Measurements from ENCODE around the gene IREB2.
"Not testable (repeated sequence)": the region's sequence is repeated elsewhere in the genome, so short reads cannot be mapped to it uniquely, and the experiment has no call there.

IREB2 gene

DNA sequence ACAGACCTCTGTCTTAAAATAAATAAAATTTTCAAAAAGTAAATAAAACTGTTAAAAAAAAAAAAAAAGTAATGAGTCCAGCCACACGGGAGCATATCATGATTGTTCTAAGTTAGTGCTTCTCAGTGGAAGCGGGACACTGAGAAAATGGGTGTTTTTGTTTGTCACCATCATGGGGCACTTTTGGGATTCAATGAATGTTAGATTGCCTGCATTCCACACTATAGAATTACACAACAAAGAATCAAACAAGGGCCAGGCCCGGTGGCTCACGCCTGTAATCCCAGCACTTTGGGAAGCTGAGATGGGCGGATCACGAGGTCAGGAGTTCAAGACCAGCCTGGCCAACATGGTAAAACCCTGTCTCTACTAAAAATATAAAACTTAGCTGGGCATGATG lies 3.3 kb upstream of the IREB2 start:
- DNase-seq, result not testable (repeated sequence)

DNA sequence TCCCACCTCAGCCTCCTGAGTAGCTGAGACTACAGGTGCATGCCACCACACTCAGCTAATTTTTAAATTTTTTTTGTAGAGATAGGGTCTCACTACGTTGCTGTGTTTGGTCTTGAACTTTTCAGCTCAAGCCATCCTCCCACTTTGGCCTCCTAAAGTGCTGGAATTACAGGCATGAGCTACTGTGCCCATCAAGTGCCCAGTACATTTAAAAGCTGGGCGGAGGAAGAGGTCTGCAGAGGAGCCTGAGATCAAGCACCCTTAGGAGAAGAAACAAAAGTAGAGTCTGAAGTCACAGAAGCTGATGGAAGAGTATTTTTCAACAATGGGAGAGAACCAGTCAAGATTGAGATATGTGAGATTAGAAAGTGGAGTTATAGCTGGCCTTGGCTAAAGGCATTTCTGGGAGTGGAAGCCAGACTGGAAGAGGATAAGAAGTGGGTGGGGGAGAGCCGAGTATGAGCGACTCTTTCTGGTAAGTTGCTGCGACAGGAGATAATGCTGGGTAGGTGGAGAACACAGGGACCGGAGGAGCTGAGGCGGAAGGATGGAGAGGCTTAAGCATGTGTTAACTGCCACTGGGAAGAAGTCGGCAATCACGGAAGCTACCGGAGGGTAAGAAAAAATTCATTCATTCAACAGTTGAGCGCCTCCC lies 782 bp upstream of the IREB2 start:
- no peak for DNase-seq

DNA sequence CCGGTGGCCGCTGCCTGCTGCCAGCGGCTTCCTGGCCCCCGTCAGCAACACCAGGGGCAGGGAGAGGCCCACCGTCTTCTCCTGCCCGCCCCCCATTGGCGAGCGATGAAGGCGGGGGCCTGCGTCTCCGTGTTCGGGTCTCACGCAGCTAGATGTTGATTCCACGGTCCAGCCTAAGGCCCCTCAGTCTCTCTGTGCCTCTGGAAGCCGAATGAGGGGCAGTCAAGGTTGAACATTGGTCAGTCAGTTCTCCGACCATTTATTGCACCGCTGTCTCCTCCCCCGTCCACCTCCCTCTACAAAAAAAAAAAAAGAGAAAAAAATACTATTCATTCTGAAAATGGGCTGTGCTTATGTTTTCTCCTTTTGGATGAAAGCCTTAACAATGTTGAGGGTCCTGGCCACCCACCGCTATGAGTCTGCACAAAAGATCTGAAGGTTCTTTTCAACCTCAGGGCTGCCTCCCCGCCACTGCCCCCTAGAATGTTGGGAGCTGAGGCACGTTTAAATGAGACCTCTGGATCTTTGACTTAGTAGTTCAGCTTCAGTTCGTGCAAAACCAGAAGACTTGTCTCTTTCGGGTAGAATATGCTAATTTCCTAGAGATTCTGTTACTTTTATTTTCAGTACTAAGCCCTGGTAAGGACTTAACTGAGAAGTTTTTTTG lies 736 bp downstream of the IREB2 start:
- no peak for DNase-seq

DNA sequence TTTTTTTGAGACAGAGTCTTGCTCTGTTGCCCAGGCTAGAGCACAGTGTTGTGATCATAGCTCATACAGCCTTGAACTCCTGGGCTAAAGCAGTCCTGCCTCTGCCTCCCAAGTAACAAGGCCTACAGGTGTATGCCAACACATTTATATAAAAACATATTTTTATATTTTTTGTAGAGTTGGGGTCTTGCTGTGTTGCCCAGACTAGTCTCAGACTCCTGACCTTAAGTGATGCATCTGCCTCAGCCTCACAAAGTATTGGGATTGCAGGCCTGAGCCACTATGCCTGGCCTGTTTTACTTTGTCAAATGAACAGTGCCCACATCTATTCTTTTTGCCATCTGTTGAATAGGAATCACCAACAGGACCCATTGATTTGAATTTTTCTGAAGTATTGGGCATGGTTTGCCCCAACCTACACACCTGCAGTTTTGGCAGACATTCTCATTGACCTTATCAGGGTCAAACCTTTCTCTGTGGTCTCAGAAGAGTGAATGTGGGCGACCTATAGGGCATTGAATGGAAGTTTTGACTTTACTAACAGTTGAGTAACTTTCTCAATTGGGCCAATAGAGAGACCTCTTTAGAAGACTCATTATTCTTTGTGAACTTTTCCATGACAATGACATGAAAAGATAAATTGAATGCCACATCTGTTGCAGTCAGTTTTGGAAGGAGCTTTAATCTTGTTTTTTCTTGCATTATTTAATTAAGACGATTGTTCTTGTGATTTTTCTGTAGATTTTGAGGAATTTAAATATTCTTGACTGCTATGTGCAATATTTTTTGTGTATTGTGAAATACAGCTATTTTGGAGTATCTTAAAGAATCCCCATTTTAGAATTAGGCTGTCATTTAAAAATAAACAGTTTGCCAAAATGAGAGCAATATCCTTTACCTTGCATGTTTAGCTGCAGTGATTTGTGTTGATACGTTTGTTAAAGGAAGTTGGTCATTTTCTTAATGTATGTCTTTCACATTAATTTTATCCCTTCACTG lies 2.7 kb downstream of the IREB2 start:
- no peak for DNase-seq

DNA sequence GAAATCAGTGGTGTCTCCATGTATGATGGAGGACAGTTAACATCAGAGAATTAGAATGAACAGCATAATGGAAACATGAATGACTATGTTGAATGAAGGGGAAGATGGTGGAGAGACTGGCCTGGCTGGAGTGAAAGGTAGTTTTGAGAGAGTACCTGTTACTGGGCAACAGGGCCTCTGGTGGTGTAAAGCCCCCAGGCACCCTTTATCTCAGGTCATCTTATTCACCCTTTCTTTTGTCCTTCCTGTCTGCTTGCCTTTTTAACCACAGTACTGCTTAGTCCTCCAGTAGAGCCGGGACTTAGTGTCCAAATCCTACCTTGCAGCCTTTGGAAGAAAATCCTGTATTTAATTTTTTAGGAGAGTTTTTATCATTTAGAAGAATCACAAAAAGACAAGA lies 6.2 kb downstream of the IREB2 start:
- DNase-seq, result no peak

DNA sequence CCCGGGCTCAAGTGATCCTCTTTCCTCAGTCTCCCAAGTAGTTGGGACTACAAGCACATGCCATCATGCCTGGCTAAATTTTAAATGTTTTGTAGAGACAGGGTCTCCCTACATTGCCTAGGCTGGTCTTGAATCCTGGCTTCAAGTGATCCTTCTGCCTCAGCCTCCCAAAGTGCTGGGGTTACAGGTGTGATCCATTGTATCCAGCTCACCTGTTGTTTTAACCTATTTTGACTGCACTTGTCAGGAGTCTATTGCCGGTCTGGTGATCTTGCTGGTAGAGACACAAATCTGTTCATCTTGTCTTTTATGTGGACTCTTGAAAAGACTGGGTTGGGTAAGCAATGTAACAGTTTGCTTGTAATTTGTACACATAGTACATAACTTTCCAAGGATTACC lies 7.9 kb downstream of the IREB2 start:
- no peak for DNase-seq

DNA sequence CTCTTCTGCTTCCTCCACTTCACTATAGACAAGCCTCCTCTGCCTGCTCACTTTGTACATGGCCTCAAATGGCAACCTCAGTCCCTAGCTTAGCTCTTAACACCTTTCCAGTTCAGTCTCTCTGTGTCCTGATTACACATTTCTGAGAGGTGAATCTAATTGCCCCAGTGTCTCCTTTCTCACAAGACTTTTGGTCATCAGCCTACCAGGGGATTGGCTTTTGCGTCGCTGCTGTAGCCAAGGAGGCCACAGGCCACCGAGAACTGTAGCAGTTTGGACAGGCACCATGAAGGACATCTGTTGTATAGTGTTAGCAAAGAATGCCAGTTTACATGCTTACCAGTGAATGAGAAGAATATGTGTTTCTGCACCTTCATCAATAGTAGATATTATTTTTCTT lies 8.5 kb downstream of the IREB2 start:
- DNase-seq, result no peak

DNA sequence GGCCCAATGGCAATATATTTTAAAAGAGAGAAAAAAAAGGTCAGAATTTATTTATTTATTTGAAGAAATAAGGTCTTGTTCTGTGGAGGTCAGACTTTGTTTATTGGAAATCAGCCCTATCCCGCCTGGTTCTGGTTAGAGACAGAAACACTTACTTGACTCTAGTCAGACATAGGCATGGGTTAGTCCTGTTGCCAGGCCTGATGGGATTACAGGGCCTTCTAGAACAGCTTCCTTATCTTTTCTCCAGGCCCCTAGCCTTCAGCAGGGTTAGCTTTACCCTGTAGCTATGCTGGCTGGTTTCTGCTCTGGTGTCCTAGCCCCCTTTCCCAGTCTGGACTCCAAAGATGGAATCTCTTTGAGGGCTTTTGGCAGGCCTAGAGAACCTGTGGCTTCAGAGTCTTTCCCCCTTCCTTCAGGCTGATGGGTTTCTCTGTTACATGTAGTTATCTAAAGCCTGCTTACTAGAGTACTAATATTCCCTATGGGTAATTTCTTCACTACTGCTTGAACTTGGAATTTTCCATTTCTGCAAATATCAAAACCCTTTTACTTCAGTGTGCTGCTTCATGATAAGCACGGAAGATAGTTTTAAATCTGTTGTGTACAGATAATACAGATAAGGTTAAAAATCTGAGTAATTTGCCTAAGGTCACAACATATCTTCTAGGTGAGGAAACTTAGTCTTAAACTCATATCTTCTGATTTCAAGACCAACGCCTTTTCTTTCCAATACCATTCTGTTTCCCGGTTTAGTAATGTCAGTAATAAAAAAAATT lies 10.6 kb downstream of the IREB2 start:
- no peak for DNase-seq

DNA sequence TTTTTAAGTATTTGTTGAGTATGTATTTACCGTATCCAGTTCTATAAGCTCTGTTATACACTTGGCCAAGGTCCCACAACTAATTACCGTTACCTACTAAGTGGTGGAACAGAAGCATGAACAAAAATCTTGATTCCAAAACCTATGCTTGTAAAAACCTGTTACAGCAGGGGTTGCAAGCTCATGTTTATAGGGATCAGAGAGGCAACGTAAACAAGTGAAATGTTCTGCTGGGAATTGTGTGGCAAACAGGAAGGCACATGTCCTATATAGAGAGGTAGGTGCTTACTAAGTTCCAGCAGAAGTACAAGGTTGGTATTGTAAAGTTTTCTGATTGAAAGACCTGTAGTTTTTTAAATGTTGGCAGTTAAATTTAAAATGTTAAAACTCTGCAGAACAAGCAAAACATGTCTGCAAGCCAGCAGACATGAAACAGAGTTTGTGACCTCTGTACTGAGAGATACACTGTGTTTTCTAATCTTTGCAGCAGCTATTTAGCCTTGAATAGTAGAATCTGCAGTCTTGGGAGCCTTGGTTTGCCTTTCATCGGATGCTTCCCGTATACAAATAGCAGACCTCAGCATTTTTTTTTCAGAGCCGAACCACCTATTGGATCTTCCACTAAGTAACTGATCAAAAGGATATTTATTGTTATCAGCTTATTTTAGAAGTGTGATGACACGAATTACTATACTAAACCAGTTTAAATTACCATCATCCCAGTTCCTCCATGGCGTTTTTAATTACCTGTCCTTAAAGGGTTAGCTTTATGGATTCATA lies 11.4 kb downstream of the IREB2 start:
- DNase-seq, result no peak

DNA sequence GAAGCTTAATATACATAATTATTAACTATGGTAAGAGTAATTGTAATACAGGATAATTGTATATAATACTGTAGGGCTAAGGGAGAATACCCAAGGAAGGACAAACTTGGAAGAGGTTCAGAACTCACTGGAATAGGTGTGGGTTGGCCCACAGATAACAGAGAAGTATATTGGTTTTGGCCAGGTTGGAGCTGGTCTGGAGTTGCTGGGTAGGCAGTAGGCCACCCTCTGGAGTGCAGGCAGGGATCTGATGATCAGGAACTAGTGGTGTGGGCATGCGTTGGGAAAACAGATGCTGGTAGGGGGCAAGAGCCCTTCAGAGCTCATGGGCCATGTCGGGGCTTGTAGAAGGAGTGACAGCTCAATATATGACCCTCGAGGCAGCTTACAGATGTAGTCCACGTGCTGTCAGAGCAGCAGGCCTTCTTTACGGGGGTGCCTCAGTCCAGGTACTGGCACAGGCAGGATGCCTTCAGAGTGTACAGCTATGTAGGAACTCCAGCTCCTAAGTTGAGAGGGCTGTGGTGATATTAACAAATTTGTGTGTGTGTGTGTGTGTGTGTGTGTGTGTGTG lies 12.4 kb downstream of the IREB2 start:
- no peak for DNase-seq

DNA sequence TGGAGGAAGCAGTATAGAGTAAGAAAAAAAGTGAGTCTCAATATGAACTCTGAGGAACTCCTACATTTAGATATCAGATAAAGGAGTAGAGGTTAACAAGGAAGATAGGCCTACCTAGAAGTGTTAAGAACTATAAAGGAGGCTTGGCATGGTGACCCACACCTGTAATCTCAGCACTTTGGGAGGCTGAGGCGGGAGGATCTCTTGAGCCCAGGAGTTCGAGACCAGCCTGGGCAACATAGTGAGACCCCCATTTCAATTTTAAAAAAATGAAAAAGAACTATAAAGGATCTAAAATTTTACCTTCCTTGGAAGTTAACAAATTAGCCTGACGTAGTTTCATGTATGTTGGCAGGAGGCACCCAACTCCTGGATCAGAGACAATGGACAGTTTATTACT lies 14.5 kb downstream of the IREB2 start:
- DNase-seq, result no peak

DNA sequence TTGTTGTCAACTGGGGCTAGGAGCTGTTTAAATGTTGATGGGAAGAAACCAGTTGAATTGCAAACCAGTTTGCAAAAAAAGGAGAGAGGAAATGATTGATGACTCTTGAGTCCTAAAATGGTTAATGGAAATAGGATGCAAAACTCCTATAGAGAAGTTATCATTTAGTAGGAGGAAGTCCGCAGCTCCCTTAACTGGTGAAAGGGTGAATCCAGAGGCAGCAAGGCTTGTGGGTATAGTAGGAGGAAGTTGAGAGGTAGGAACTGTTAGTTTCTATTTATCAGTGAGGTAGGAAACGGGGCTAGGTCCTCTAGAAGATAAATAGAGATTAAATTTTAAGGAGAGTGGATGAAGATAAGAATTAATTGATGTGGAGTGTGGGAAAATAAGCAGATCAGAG lies 15.4 kb downstream of the IREB2 start:
- DNase-seq, result no peak

DNA sequence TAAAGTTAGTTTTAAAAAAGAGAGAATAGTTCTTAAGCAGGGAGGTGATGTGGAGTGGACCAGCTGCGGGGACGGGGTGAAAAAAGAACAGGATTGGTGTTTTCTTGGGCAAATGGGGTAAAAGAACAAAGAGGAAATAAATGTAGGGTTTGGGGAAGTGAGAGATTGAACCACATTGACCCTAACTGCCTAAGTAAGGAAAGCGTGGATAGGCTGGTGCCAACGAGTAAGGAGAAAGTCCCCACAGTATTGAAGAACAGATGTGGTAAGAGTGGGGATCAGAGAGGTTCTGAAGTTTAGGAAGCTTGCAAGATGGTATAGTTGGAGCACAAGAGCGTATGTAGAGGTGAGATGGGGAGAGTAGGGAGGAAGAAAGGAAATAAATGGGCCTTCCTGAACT lies 17.0 kb downstream of the IREB2 start:
- no peak for DNase-seq

DNA sequence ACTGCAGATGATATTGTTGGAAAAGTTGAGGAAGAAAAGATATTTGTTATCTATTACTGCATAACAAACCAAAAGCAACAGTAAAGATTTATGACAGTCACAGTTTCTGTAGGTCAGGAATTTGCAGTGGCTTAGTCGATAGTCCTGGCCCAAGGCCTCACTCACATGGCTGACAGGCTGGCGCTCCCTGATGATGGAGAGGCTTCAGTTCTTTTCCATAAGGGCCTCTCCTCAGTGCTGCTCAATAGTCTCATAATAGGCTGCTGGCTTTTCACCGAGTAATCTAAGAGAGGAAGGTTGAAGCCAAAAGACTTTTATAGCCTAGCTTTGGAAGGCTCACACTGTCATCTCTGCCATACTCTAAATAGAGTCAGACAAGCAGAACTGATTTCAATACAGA lies 17.7 kb downstream of the IREB2 start:
- DNase-seq, result no peak

DNA sequence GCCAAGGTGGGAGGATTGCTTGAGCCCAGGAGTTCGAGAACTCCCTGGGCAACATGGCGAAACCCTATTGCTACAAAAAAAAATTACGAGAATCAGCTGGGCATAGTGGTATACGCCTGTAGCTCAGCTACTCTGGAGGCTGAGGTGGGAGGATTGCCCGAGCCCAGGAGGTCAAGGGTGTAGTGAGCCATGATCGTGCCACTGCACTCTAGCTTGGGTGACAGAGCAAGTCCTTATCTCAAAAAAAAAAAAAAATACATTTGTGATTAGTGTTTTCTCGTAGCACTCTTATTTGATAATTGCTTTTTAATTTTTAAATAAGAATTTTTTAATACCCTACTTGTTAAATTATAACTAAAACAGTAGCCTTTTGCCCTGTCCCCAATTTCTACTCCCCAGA lies 18.4 kb downstream of the IREB2 start:
- no peak for DNase-seq

DNA sequence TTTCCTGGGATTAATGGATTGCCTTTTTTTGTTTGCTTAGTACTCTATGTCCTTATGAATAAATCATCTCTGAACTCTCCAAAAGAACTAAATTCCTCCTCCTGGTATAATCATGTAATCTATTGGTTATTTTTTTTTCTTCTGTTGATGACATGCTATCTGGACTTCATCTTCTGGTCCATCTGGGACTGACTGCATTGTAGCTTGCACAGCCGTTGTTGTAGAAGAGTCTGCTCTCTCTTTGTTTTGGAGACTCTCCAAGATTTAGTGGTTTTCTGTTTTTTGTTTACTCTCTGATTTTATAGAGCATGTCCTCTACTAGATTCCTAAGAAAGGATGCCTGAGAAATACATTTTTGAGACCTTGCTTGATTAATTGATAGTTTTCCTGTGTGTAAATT lies 19.1 kb downstream of the IREB2 start:
- DNase-seq, result no peak

DNA sequence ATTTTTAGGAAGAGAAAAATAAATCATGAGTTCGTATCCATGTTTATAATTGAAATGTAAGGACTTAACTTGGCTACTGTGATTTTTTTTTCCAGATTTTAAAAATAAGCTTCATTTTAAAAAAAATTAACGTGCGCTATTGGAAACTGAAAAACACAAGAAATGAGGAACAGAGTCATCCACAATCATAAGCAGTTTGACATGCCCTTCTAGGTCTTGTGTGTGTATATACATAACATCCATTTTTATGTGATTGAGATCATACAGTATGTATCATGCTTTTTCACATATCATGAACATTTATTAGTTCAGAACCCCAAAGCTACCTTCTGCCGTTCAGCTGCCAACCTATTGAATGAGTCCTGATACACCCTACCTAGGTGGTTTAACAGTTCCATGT lies 22.7 kb downstream of the IREB2 start:
- no peak for DNase-seq

DNA sequence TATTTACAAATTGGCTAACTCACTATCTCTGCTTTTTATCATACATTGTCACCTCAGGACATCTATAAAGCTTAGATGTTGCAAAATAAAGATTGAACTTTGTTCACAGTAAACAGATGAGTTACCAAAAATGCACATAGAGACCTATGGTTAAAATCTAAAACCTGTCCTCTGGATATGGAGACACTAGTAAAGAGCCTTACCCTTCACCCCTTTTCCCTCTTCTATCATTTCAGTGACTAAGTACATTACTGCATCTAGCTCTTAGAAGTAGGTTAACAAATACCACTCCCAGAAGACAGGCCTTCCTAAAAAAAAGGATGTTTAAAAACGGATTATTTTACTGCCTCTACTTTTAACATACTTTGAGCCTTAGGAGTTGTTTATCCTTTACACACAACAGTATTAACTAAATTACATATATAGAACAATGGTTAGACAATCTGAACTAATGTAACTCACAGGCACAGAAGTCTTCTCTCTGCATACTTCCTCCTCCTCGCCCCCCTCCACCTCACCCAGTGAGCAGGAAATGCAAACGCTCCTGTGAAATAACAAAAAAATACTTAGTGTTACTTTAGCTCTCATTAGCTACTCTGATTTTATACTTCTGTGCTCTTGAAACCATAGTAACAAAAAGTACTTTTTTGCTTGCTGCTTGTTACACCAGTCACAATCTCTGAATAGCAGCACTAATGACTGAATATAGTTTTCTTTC lies 23.3 kb downstream of the IREB2 start:
- DNase-seq, result no peak

DNA sequence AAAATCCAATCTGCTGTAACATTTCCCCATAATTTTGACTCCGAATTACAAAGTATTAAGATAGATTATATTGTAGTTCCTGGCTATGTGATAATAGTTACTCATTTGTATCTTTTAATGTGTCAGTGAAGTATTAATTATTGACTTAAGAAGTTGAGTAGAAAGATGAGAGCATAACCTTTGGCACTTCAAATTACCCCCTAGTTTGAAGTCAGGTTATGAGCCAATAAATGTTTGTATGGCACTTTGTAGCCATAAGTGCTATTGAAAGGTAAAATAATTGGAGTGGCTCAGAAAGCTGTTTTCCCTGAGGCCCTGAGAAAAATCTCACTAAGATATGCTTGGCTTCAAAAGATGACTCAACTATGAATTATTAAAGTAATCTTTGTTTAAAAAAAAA lies 31.0 kb downstream of the IREB2 start:
- DNase-seq, result no peak

DNA sequence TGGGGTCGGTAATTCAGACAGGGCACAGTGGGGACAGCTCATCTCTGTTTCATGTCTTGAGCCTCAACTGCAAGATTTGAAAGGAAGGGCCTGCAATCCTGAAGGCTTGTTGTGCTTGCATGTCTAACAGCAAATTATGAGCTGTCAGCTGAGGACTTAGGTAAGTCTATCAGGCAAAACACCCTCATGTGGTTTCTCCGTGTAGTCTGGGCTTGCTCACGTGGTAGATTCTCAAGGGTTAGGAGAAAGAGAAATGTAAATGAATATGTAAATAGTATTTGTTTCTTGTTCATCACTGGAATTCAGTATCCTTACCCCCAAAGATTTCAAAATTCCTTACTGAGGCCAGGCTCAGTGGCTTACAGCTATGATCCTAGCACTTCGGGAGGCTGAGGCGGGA lies 39.3 kb downstream of the IREB2 start:
- no peak for DNase-seq

DNA sequence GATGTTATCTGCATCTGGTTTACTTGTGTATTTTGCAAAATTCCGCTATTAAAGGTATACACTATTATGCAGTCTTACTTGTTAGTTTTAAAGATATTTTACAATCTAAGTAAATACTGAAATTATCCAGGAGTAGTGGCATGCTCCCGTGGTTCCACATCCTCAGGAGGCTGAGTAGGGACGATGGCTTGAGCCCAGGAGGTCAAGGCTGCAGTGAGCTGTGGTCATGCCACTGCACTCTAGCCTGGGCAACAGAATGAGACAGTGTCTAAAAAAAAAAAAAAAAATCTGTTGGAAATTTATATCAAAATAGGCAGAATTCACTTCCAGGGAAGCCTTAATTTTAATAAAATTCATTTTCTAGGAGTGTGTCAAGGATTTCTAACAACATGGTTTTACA lies 41.6 kb downstream of the IREB2 start:
- no peak for DNase-seq
